Colonic mucosa (tissue), 4 donors: ENCODE data around the gene ACAA2. TPM values are rescaled to one million over a fixed set of nuclear protein-coding genes. Genes with fewer than 3 reads are reported as not detected.
"Not testable (repeated sequence)": the region's sequence is repeated elsewhere in the genome, so short reads cannot be mapped to it uniquely, and the experiment has no call there.

Source experiments
- DNase-seq: peaks from one replicate; pipeline ENCODE4 v3.0.0-alpha.2; 2020
- H3K27ac ChIP-seq: fragments of 200-600 bp; one replicate; pipeline ENCODE4 v1.8.0; 2021
- H3K27me3 ChIP-seq: fragments of 200-600 bp; one replicate; pipeline ENCODE4 v1.8.0; 2021
- H3K36me3 ChIP-seq: fragments of 200-600 bp; one replicate; pipeline ENCODE4 v1.8.0; 2021
- H3K4me1 ChIP-seq: fragments of 200-600 bp; one replicate; pipeline ENCODE4 v1.8.0; 2021; ENCODE audit warnings: mild to moderate bottlenecking
- H3K4me3 ChIP-seq: fragments of 200-600 bp; one replicate; pipeline ENCODE4 v1.8.0; 2021
- H3K9ac ChIP-seq, 2 donors: one replicate each; pipeline ENCODE4 v1.7.0; 2013; ENCODE audit warnings: control low read depth in 2 of 2, low read depth in 2 of 2, low read length in 2 of 2
- H3K9me3 ChIP-seq: fragments of 200-600 bp; one replicate; pipeline ENCODE4 v1.8.0; 2021
- intact Hi-C: fragments of 100-400 bp; cut with DNase I; formaldehyde crosslinking; loops from one replicate; pipeline ENCODE4 v1.14.1; 2022
- total RNA-seq, 2 donors: library from RNA; stranded (reverse); fragmentation: NEBNext Ultra II Directional in 1 of 2; extraction: Animal tissue kit (Norgen Biotek cat#: 25700) in 1 of 2; gene quantifications; one replicate each; pipeline ENCODE4 v1.2.1, GENCODE V29; 2021
- TF ChIP-seq, protein P1 (sequence below): fragments of 200-600 bp; IDR thresholded peaks from one replicate; pipeline ENCODE4 v1.8.0; 2022; ENCODE audit warnings: antibody characterized with exemption, mild to moderate bottlenecking
- donor health status: healthy.
- donor health status: DM: no; HTN: no; CAD: no.
- donor health status: DM: no; HTN: no; CAD: no.

The ACAA2 gene
- total RNA-seq, 2 donors from 2014 or later, result 152 to 276 TPM

DNA sequence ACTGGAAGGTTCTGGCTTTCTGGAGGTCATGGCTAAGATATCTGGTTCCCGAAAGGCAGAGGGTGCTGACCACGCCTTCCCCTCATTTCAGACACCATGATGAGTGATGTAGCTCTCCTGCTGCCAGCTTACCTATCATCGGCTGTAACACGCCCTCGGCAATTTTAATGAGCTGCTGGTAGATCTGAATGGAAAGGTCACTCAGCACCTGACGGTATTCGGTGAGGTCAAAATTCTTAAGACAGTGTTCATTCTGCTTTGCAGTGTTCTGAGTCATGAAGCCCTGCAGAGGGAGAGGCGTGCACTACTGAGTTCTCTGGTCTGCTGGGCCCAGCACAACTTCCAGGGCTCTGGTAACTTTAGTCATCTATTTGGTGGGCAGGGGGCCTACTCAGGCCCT lies 25.7 kb upstream of the ACAA2 start:
- no peak overlapping the region for H3K4me3 ChIP-seq
- TF ChIP-seq, protein P1, sequence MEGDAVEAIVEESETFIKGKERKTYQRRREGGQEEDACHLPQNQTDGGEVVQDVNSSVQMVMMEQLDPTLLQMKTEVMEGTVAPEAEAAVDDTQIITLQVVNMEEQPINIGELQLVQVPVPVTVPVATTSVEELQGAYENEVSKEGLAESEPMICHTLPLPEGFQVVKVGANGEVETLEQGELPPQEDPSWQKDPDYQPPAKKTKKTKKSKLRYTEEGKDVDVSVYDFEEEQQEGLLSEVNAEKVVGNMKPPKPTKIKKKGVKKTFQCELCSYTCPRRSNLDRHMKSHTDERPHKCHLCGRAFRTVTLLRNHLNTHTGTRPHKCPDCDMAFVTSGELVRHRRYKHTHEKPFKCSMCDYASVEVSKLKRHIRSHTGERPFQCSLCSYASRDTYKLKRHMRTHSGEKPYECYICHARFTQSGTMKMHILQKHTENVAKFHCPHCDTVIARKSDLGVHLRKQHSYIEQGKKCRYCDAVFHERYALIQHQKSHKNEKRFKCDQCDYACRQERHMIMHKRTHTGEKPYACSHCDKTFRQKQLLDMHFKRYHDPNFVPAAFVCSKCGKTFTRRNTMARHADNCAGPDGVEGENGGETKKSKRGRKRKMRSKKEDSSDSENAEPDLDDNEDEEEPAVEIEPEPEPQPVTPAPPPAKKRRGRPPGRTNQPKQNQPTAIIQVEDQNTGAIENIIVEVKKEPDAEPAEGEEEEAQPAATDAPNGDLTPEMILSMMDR, result no peak
- H3K27ac ChIP-seq, result no peak overlapping the region
- H3K4me1 ChIP-seq, result no peaks in the 10 kb centered on the region
- peaks cover 14% of the 10 kb centered on the region for H3K36me3 ChIP-seq
- DNase-seq, result no peak
- no peaks in the 10 kb centered on the region for H3K9me3 ChIP-seq
- no peaks in the 10 kb centered on the region for H3K27me3 ChIP-seq
- no peak overlapping the region for H3K9ac ChIP-seq
- intact Hi-C loops, result no loop called here

DNA sequence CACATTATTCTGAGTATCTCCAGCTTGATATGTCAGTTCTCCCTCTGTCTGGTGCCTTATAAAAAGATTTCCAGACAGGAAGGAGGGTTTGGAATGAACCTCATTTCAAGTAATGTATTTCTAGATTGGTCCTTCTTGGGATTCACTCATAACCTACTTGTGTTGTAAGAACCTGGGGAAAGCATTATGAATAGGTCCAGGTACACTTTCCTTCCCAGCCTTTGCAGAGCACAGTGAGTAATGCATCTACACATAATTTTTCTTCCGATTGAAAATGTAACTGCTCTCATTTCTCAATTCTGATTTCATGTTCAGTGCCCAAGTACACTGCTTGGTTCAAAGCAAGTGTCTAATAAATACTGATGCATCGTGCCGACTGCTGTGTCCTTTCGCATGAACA lies 25.0 kb upstream of the ACAA2 start:
- Histone ChIP-seq H3K4me3 (no peak overlapping the region), H3K27me3 (no peaks in the 10 kb centered on the region), H3K27ac (no peak overlapping the region), H3K36me3 (peaks cover 14% of the 10 kb centered on the region), H3K9ac (no peak overlapping the region), H3K4me1 (no peaks in the 10 kb centered on the region), H3K9me3 (no peaks in the 10 kb centered on the region)
- no peak for DNase-seq
- intact Hi-C loops, result no loop called here
- TF ChIP-seq, protein P1, result no peak

DNA sequence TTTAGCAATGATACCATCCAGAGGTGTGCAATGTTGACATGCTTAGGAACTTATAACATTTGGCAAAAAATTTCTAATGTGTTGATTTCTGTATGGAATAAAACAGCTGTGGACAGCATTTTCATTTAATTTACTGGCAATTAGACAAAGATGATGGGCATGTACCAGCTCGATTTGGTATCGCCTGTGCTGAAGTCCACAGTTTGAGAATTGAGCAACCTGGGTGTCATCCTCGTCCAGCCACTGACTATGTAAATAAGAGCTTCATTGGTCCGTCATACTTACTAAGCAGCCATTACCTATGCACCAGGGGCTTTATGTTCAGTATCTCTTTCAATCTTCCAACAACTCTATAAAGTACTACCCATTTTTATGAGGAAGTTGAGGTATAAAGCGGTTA lies 24.6 kb upstream of the ACAA2 start:
- Histone ChIP-seq H3K27ac (no peak overlapping the region), H3K27me3 (no peaks in the 10 kb centered on the region), H3K4me1 (no peaks in the 10 kb centered on the region), H3K36me3 (peaks cover 14% of the 10 kb centered on the region), H3K9ac (no peak overlapping the region), H3K4me3 (no peak overlapping the region), H3K9me3 (no peaks in the 10 kb centered on the region)
- intact Hi-C loops, result no loop called here
- TF ChIP-seq, protein P1, result no peak
- no peak for DNase-seq

DNA sequence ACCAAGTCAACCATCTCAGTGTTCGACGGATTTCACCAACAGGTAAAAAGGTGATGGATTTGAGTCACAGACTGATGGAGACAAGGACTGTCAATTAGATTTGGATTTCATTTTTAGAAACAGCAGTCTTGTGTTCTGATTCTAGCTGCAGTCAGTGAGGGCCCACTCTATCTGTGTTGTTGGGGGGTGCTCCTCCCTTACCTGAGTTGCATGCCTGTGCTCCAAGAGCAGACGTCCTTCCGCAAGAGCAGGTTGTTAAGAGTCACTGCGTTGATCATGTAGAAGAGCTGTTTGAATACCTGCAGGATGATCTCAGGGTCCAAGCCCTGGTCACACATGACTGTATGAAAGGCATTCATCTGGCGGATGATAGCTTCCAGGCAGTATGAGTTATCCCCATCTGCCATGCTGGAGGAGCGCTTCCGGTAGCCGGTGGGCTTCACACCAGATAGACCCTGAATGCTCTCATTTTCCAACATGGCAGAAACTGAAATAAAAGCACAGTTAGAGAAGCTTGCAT lies 24.0 kb upstream of the ACAA2 start:
- H3K4me1 ChIP-seq, H3K9ac ChIP-seq, DNase-seq, H3K27me3 ChIP-seq, H3K9me3 ChIP-seq, intact Hi-C loops, H3K27ac ChIP-seq, H3K4me3 ChIP-seq: not testable (repeated sequence)
- peaks cover 14% of the 10 kb centered on the region for H3K36me3 ChIP-seq

DNA sequence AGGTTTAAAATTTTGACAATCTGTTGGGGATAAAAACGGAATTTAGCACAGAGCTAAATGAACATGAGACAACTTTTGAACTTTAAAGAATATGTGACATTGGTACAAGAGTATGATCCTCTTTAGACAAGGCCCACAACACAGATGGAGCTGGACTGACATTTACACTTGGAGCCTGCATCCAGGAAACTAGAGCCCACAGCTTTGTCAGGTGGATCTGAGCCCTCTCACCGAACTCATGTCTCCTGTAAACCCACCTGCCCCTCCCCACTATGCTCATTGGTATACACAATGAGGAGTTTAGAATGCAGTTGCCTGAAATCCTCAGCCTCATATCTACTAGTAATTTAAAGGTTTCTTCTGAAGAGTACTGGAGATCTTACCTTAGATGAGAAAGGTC lies 22.1 kb upstream of the ACAA2 start:
- Histone ChIP-seq H3K4me3 (no peak overlapping the region), H3K27ac (no peak overlapping the region), H3K9me3 (no peaks in the 10 kb centered on the region), H3K4me1 (no peaks in the 10 kb centered on the region), H3K9ac (no peak overlapping the region), H3K27me3 (no peaks in the 10 kb centered on the region), H3K36me3 (peaks cover 14% of the 10 kb centered on the region)
- DNase-seq, result no peak
- TF ChIP-seq, protein P1, result no peak
- intact Hi-C loops, result no loop called here

DNA sequence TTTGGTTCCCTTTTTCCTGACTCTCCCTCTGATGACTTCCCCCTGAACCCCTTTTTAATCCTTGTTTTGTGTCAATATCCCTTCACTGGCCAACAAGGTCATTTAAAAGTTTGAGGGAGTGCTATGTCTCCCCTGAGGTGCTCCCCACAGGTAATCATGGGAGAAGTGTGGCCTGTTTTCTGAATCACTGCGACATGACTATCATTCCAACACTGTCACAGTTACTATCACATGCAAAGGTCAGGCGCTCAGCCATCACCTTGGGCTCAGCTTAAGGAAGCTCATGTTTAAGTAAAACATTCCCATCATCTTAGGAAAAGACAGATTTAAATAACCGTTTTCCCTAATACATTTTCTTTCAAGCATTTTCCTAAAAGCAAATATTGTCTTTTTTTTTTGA lies 20.9 kb upstream of the ACAA2 start:
- Histone ChIP-seq H3K9me3 (no peaks in the 10 kb centered on the region), H3K27me3 (no peaks in the 10 kb centered on the region), H3K27ac (no peak overlapping the region), H3K4me3 (no peak overlapping the region), H3K9ac (no peak overlapping the region), H3K36me3 (peaks cover 14% of the 10 kb centered on the region), H3K4me1 (no peaks in the 10 kb centered on the region)
- TF ChIP-seq, protein P1, result no peak
- no peak for DNase-seq
- intact Hi-C loops, result no loop called here
